GM21619 (cell line): Measurements from ENCODE around the gene PDCD11.
"Not testable (repeated sequence)": the region's sequence is repeated elsewhere in the genome, so short reads cannot be mapped to it uniquely, and the experiment has no call there.

ENCODE experiments used
- ATAC-seq: cut with Tn5 transposase; IDR thresholded peaks from one replicate; pipeline ENCODE4 v1.9.1; 2021; ENCODE audit not compliant: unreplicated experiment

PDCD11 gene

GRCh38 chr10:103396067-103396788 lies at the start of gene PDCD11, which contains the start of gene ATP5MK:
TSS of gene PDCD11 (plus strand) at chr10:103396626. CDS start at chr10:103398427, 1,801 bp downstream.
TSS of gene ATP5MK (minus strand) at chr10:103396475. CDS start at chr10:103392457, 4,018 bp downstream.
- peak; percentile 99 for ATAC-seq

GRCh38 chr10:103350175-103350516 lies 46.3 kb upstream of the PDCD11 start:
- ATAC-seq: no peak

- ATAC-seq: peak; percentile 70
Observed at GRCh38 chr10:103350517-103351260, 45.7 kb upstream of the PDCD11 start, which contains the start of gene PCGF6. TSS of gene PCGF6 (minus strand) at chr10:103351140. CDS start at chr10:103351066, 74 bp downstream.

- no peak for ATAC-seq
Observed at GRCh38 chr10:103353281-103353680, 43.1 kb upstream of the PDCD11 start.

- not testable (repeated sequence) for ATAC-seq
Observed at GRCh38 chr10:103354567-103354966, 41.9 kb upstream of the PDCD11 start.

- ATAC-seq: no peak
Observed at GRCh38 chr10:103355906-103356599, 40.4 kb upstream of the PDCD11 start.

- ATAC-seq: not testable (repeated sequence)
Observed at GRCh38 chr10:103359493-103359892, 36.9 kb upstream of the PDCD11 start.

GRCh38 chr10:103360791-103361190 lies 35.6 kb upstream of the PDCD11 start:
- ATAC-seq: not testable (repeated sequence)

GRCh38 chr10:103367379-103367781 lies 29.0 kb upstream of the PDCD11 start:
- no peak for ATAC-seq

- ATAC-seq: peak; percentile 55
Observed at GRCh38 chr10:103367782-103368518, 28.5 kb upstream of the PDCD11 start, which contains the start of gene TAF5. TSS of gene TAF5 (plus strand) at chr10:103367976. CDS start at chr10:103367990, 14 bp downstream.

GRCh38 chr10:103373544-103373943 lies 22.9 kb upstream of the PDCD11 start:
- no peak for ATAC-seq

GRCh38 chr10:103374263-103374662 lies 22.2 kb upstream of the PDCD11 start:
- ATAC-seq: no peak

- ATAC-seq: no peak
Observed at GRCh38 chr10:103382769-103383168, 13.7 kb upstream of the PDCD11 start.

GRCh38 chr10:103394180-103394579 lies 2.2 kb upstream of the PDCD11 start:
- no peak for ATAC-seq

- ATAC-seq: no peak
Observed at GRCh38 chr10:103395754-103396066, 716 bp upstream of the PDCD11 start.

- ATAC-seq: no peak
Observed at GRCh38 chr10:103396789-103397087, 312 bp downstream of the PDCD11 start.

- no peak for ATAC-seq
Observed at GRCh38 chr10:103397191-103397825, 882 bp downstream of the PDCD11 start.

GRCh38 chr10:103413564-103413963 lies 17.1 kb downstream of the PDCD11 start:
- ATAC-seq: no peak

GRCh38 chr10:103415581-103415980 lies 19.2 kb downstream of the PDCD11 start:
- no peak for ATAC-seq

- no peak for ATAC-seq
Observed at GRCh38 chr10:103416436-103417147, 20.2 kb downstream of the PDCD11 start.
